DMS 273 (cell line): ENCODE results near the gene NEMP2.

Experiments
- DNase-seq: peaks from one replicate; lab custom pipeline; 2025; ENCODE audit not compliant: unreplicated experiment; lab: John Stamatoyannopoulos, UW

NEMP2 gene

DNA sequence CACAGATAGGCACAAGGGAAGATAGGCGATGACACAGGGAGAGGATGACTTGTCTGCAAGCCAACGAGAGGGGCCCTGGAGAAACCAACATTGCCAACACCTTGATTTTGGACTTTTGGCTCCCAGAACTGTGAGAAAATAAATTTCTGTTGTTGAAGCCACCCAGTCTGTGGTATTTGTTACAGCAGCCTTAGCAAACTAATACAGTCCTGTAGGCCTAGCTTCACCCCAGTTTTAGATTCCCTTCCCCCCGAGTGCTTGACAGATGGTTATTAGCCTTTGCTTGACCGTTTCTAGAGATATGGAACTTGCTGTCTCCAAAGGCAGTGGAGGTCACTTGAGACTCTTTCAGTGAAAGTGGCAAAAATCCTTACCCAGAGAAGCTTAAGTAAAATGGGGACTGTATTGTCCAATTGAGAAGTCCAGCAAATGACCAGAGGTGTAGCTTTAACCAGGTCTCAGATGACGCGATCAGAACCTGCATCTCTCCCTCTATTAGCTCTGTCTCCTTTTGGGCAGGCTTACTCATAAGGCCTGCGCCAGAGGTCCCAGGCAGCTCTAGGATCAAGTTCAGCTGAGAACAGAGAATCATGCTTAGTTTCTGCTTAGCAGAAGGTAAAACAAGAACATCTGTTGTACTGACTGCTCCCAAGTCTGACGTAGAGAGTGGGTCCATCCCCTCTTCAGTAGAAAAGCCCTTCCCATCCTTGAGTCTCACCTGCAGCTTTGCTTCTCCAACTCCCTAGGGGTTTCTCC lies 76.0 kb downstream of the NEMP2 start:
- peak; percentile 59 for DNase-seq

DNA sequence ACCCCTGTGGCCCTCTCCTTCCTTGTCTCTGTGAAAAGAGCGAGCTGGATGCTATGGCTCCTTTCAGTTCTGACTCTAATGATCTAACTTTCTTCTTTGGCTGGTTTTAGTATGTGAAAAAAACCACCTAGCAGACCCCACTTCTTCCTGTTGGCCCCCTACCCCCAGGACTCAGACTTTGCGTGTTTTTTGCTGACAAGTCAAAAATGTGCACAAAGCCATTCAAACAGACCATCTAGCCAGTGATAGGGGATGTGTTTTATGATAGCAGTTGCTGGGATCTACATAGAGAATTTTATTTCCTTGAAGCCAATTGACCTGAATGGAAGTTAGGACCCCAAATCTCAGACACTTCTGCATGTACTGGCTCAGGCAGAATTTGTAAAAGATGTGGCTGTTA lies 77.3 kb downstream of the NEMP2 start:
- no peak for DNase-seq

DNA sequence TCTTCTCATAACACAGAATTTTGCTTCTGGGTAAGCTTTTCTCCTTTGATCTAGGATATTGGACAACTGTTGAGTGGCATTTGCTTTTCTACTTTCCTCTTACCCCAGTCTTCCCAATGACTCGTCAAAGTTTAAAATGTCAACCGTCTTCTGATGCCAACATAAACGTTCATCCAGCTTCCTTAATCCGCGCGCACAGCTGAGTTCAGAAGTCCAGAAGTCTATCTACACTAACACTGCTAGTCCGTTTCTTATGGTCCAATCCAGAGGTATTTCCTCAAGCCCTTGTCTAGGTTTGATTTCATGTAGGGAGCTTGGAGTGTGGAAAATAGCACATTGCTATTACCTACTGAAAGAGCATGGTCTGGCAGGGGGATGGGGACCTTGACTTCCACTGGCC lies 77.7 kb downstream of the NEMP2 start:
- DNase-seq, result no peak

DNA sequence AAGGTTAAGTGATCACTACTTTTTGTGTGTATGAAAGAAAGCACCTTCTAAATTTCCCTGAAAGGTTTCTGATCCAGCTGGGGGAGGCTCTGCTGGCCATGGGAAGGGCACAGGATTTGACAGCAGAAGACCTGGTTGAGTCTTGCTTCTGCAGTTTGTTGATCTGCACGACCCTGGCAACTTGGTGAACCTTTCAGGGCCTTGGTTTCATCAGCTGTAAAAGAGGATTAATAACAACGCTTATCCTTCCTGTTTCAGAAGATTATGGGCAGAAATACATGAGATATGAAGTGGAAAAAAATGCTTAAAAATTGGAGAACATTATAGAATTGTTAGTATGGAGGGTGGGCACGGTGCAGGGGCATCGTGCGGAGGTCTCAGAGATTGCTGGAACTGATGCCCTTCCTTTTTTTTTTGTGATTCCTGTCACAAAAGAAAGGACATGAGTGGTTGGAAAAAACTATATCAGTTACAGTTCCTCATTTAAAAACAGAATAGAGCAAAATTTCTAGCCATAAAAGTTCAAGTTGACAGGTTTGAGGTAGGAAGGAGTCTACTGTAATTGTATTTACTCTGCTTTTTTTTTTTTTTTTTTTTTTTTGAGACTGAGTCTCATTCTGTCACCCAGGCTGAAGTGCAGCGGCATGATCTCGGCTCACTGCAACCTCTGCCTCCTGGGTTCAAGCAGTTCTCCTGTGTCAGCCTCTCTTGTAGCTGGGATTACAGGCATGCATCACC lies 79.0 kb downstream of the NEMP2 start:
- DNase-seq, result no peak

DNA sequence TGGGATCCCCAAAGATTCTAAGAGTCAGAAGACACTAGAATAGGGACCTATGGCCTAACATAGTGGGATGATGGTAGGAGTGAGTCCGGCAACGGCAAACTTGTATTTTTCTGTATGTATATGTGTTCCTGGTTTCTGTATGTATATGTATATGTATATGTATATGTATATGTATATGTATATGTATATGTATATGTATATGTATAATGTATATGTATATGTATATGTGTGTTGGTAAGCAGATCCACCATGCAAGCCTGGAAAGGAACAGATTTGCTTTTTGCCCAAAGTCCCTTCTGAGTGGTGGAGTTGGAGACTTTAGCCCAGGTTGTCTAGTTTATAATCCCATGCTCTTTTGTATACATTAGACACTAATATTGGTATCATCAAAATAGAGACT lies 79.7 kb downstream of the NEMP2 start:
- no peak for DNase-seq
